Keratinocyte (primary cell): Measurements from ENCODE around the gene ARMH1. TPM values are rescaled to one million over a fixed set of nuclear protein-coding genes. Genes with fewer than 3 reads are reported as not detected.

ENCODE experiments used
- DNase-seq: peaks from one replicate; pipeline ENCODE4 v3.0.0-alpha.2; 2011; ENCODE audit warnings: low read depth, missing footprints, low spot score
- FAIRE-seq: peaks from 2 replicates; lab custom pipeline; 2011; peaks lifted over from hg19 to GRCh38; lab: Jason Lieb, UNC
- H2AFZ ChIP-seq: 2 replicates; pipeline ENCODE4 v1.6.0; 2012; ENCODE audit warnings: low read length, control low read depth, inconsistent platforms; ENCODE audit not compliant: control insufficient read depth
- H3K27ac ChIP-seq: 2 replicates; pipeline ENCODE4 v1.5.1; 2011; ENCODE audit warnings: low read length; ENCODE audit not compliant: control insufficient read depth, insufficient read depth
- H3K27me3 ChIP-seq: 3 replicates; pipeline ENCODE4 v1.6.0; 2011; ENCODE audit warnings: low read length; ENCODE audit not compliant: control insufficient read depth, insufficient read depth; ENCODE audit errors: extremely low read depth
- H3K36me3 ChIP-seq, 2 experiments: 2 replicates in 1 of 2; 3 replicates in 1 of 2; pipeline ENCODE4 v1.5.1; 2011; ENCODE audit warnings: low read length in 2 of 2, mild to moderate bottlenecking in 1 of 2; ENCODE audit not compliant: control insufficient read depth in 2 of 2, insufficient read depth in 2 of 2; ENCODE audit errors: extremely low read depth in 1 of 2
- H3K4me1 ChIP-seq: 3 replicates; pipeline ENCODE4 v1.5.1; 2011; ENCODE audit warnings: low read length; ENCODE audit not compliant: control insufficient read depth, insufficient read depth; ENCODE audit errors: extremely low read depth
- H3K4me2 ChIP-seq: 3 replicates; pipeline ENCODE4 v1.6.0; 2011; ENCODE audit warnings: low read depth, low read length; ENCODE audit not compliant: control insufficient read depth, insufficient read depth; ENCODE audit errors: extremely low read depth
- H3K4me3 ChIP-seq, 3 experiments: fragments of 200-600 bp in 1 of 3; sonication (generic) in 1 of 3; 2 replicates in 2 of 3; 3 replicates in 1 of 3; pipeline ENCODE4 v1.5.1; 2011 to 2016; ENCODE audit warnings: low read length in 3 of 3, mild to moderate bottlenecking in 3 of 3, control low read depth in 2 of 3, inconsistent platforms in 1 of 3, low read depth in 1 of 3, mixed read lengths in 1 of 3, mixed run types in 1 of 3, moderate library complexity in 1 of 3; ENCODE audit not compliant: control insufficient read depth in 2 of 3, insufficient read depth in 2 of 3; ENCODE audit errors: extremely low read depth in 1 of 3
- H3K79me2 ChIP-seq: 2 replicates; pipeline ENCODE4 v1.6.0; 2012; ENCODE audit warnings: low read length; ENCODE audit not compliant: control insufficient read depth, insufficient read depth
- H3K9ac ChIP-seq: 3 replicates; pipeline ENCODE4 v1.6.0; 2011; ENCODE audit warnings: low read length; ENCODE audit not compliant: control insufficient read depth, insufficient read depth; ENCODE audit errors: extremely low read depth
- H3K9me1 ChIP-seq: 3 replicates; pipeline ENCODE4 v1.6.0; 2011; ENCODE audit warnings: low read length; ENCODE audit not compliant: control insufficient read depth, insufficient read depth; ENCODE audit errors: extremely low read depth
- H3K9me3 ChIP-seq: 2 replicates; pipeline ENCODE4 v1.5.1; 2012; ENCODE audit warnings: low read depth, low read length; ENCODE audit not compliant: control insufficient read depth
- H4K20me1 ChIP-seq: 3 replicates; pipeline ENCODE4 v1.6.0; 2011; ENCODE audit warnings: low read length; ENCODE audit not compliant: control insufficient read depth, insufficient read depth; ENCODE audit errors: extremely low read depth
- EZH2 ChIP-seq: IDR thresholded peaks from one replicate; pipeline ENCODE4 v1.6.1; 2012; ENCODE audit warnings: inconsistent platforms, mild to moderate bottlenecking, low read length, moderate library complexity
- dilution Hi-C: fragments of 300-500 bp; cut with MboI; formaldehyde crosslinking; loops from one replicate; pipeline ENCODE4 v1.7.0; 2020; ENCODE audit warnings: low sequenced_read_pairs; ENCODE audit not compliant: extremely low pct_ligation_motif_present
- polyA plus RNA-seq, 5 experiments: library from polyadenylated mRNA; depleted of rRNA in 3 of 5; stranded (reverse) in 3 of 5; stranded (forward) in 1 of 5; unstranded in 1 of 5; fragments of >200 nt; gene quantifications; 1 replicate in 1 of 5; 2 replicates in 3 of 5; 3 replicates in 1 of 5; pipeline versions ENCODE4 v1.2.1 to v1.2.3, GENCODE V29; 2011 to 2012; ENCODE audit warnings: missing spikeins in 2 of 5, low read depth in 1 of 5, low replicate concordance in 1 of 5
- TF ChIP-seq, protein P1 (sequence below), 3 experiments: IDR thresholded peaks in 1 of 3; conservative IDR thresholded peaks in 1 of 3; optimal IDR thresholded peaks in 1 of 3; 2 replicates in 2 of 3; 3 replicates in 1 of 3; pipeline versions ENCODE3 to v1.5.1; 2011; ENCODE audit warnings: low read length in 3 of 3, mild to moderate bottlenecking in 3 of 3, moderate library complexity in 2 of 3, control low read depth in 1 of 3, inconsistent platforms in 1 of 3; ENCODE audit not compliant: insufficient read depth in 2 of 3; ENCODE audit errors: extremely low read depth in 1 of 3

Gene ARMH1
- polyA plus RNA-seq, 1 donor (not counting 4 experiments of a cell fraction or from before 2014, with no cell fraction given), result 0.22 TPM

DNA sequence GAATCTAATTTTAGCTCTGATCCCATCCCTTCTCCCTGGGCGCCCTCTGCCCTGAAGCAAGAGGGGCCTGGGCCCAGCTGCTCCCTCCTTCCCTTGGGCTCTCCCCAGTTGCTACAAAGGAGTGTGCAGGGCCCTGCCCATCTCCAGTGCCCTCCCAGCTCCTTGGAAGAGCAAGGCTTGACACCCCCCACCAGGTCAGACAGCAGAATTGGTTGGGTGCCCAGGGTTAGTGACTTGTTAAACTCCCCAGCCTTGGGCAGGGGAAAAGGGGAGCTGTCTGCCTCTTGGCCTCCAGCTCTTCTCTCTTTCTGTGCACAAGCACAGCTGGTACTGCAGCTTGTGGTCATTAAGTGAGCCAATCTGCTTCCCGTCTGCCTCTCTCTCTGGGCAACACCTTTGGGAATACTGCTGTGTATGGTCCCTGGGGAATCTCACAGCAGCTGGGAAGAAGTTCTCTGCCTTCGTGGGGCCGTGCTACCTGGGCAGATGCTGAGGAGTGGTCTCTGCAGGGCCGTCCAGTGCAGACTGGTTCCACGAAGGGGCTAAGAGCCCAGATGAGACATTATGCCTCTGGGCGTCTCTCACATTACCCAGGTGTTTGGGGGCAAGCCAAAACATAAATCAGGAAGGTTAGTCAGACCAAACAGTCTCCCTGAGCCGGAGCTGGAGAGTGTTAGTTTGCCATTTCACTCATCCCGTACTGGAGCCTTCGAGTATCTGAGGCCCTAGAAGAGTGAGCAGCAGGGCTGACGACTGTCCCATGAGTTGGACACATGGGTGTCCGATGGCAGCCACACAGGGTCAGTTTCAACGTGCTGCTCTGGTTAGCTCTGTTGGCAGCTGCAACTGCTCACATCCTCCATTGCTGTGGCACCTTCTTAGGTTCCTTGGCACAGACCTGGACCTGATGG, 37.6 kb upstream of the ARMH1 start:
- peak overlapping the region; percentile 26 for H3K4me2 ChIP-seq
- dilution Hi-C loops, result no loop called here
- H3K9me1 ChIP-seq, result peaks cover 5% of the 10 kb centered on the region
- FAIRE-seq (peak; percentile 93), DNase-seq (no peak)
- H2AFZ ChIP-seq, result no peak overlapping the region
- peak overlapping the region; percentile 23 for H3K27ac ChIP-seq
- TF ChIP-seq, protein P1, sequence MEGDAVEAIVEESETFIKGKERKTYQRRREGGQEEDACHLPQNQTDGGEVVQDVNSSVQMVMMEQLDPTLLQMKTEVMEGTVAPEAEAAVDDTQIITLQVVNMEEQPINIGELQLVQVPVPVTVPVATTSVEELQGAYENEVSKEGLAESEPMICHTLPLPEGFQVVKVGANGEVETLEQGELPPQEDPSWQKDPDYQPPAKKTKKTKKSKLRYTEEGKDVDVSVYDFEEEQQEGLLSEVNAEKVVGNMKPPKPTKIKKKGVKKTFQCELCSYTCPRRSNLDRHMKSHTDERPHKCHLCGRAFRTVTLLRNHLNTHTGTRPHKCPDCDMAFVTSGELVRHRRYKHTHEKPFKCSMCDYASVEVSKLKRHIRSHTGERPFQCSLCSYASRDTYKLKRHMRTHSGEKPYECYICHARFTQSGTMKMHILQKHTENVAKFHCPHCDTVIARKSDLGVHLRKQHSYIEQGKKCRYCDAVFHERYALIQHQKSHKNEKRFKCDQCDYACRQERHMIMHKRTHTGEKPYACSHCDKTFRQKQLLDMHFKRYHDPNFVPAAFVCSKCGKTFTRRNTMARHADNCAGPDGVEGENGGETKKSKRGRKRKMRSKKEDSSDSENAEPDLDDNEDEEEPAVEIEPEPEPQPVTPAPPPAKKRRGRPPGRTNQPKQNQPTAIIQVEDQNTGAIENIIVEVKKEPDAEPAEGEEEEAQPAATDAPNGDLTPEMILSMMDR (optimal IDR thresholded peaks at IDR 0.05 in 1 of 3, IDR thresholded peaks at IDR 0.05 in 1 of 3, conservative IDR thresholded peaks at IDR 0.05 in 1 of 3; ENCODE audit: extremely low read depth in 1 of 3, insufficient read depth in 2 of 3, low read length in 3 of 3), result peak in 1 of 3 experiments; percentile 9
- TF ChIP-seq EZH2, result no peak
- H3K79me2 ChIP-seq, result peaks cover 17% of the 10 kb centered on the region
- peaks cover 23% of the 10 kb centered on the region for H3K4me1 ChIP-seq
- H3K36me3 ChIP-seq, result peaks cover 21 to 57% of the 10 kb centered on the region in 2 experiments
- H3K9me3 ChIP-seq, result no peaks in the 10 kb centered on the region
- no peaks in the 10 kb centered on the region for H3K27me3 ChIP-seq
- peaks cover 8% of the 10 kb centered on the region for H4K20me1 ChIP-seq
- no peak overlapping the region for H3K4me3 ChIP-seq
- H3K9ac ChIP-seq, result peak overlapping the region; percentile 26

DNA sequence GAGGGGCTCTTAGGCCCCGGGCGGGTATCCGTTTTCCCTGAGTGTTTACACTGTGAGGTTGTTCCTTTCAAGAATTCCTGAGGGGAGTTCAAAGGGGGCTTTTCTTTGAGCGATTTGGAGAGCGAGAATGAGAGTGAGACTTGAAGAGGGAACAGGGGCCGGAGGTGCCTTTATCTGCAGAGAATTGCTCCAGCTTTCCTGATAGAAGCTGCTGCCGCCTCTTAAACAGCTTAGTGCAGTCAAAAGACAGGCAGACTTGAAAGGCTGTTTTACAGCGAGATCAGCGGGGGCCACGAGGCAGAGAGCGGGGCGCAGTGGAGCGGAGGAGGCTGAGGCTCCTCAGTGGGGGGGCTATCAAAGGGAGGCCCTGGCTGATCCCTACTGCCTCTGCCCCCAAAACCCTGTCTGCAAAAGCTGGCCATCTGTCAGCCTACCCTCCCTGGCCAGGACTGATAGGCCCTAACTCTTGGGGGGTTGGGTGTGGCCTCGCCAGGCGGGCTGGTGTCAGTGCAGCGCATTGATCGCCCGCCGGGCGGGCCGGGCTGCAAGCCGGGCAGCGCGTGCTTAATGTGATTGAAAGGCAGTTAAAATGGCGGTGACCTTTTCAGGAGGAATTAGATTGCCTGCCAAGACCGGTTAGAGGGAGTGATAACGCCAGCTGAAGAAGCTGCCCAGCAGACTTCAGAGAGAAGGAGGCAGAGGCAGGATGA, 36.7 kb upstream of the ARMH1 start:
- H3K27ac ChIP-seq, result no peak overlapping the region
- peak overlapping the region; percentile 3 for H3K4me2 ChIP-seq
- TF ChIP-seq EZH2, result no peak
- TF ChIP-seq, protein P1 (optimal IDR thresholded peaks at IDR 0.05 in 1 of 3, IDR thresholded peaks at IDR 0.05 in 1 of 3, conservative IDR thresholded peaks at IDR 0.05 in 1 of 3; ENCODE audit: extremely low read depth in 1 of 3, insufficient read depth in 2 of 3, low read length in 3 of 3), result no peak
- H3K9me1 ChIP-seq, result peaks cover 5% of the 10 kb centered on the region
- H3K4me1 ChIP-seq, result peaks cover 19% of the 10 kb centered on the region
- no peaks in the 10 kb centered on the region for H3K9me3 ChIP-seq
- peaks cover 8% of the 10 kb centered on the region for H4K20me1 ChIP-seq
- no peak overlapping the region for H2AFZ ChIP-seq
- no peak overlapping the region for H3K9ac ChIP-seq
- DNase-seq (no peak), FAIRE-seq (no peak)
- no peaks in the 10 kb centered on the region for H3K27me3 ChIP-seq
- H3K79me2 ChIP-seq, result peaks cover 14% of the 10 kb centered on the region
- no peak overlapping the region for H3K4me3 ChIP-seq
- peaks cover 21 to 59% of the 10 kb centered on the region in 2 experiments for H3K36me3 ChIP-seq
- dilution Hi-C loops, result no loop called here
